Left kidney (tissue), 2 donors: ENCODE measurements around the gene MSX1. TPM values are rescaled to one million over a fixed set of nuclear protein-coding genes. Genes with fewer than 3 reads are reported as not detected.

Experiments
- DNase-seq: peaks from one replicate; pipeline ENCODE4 v3.0.0-alpha.2; 2013
- polyA plus RNA-seq: library from polyadenylated mRNA; unstranded; fragments of 120-200 nt; gene quantifications from one replicate; pipeline ENCODE4 v1.2.1, GENCODE V29; 2013; ENCODE audit not compliant: insufficient read length

The MSX1 gene
- polyA plus RNA-seq, 1 donor = 0.76 TPM

DNA sequence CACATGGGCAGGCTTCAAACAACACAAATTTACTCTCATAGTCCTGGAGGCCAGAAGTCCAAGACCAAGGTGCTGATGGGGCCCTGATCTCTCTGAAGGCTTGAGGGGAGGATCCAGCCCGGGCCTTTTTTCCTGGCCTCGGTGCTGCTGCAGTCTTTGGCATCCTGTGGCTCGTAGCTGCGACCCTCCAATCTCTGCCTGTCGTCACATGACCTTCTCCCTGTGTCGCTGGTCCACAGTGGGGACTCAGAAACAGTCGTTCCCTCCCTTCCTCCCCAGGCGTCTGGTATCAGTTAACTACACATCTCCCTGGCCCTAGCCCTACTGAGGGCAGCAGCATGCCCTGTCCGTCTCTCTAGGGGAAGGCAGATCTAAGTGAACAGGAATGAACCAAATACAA is 19.1 kb upstream of the MSX1 start:
- DNase-seq = no peak

DNA sequence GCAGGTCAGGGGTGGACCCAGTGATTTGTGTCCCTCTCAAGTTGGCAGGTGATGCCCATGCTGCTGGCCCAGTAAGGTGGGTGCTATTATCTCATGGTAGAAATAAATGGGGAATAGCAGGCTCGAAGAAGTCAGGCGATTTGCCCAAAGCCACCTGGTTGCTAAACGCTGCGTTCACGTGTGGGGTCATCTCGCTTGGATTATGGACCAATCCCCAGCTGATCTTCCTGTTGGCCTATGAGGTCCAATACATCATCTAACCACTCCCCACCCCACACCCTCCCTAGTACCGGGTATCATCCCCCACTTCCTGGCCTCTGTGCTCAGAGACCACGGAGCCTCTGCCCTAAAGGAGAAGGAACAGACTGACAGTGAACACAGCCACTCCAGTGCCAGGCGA is 18.3 kb upstream of the MSX1 start:
- DNase-seq = no peak

DNA sequence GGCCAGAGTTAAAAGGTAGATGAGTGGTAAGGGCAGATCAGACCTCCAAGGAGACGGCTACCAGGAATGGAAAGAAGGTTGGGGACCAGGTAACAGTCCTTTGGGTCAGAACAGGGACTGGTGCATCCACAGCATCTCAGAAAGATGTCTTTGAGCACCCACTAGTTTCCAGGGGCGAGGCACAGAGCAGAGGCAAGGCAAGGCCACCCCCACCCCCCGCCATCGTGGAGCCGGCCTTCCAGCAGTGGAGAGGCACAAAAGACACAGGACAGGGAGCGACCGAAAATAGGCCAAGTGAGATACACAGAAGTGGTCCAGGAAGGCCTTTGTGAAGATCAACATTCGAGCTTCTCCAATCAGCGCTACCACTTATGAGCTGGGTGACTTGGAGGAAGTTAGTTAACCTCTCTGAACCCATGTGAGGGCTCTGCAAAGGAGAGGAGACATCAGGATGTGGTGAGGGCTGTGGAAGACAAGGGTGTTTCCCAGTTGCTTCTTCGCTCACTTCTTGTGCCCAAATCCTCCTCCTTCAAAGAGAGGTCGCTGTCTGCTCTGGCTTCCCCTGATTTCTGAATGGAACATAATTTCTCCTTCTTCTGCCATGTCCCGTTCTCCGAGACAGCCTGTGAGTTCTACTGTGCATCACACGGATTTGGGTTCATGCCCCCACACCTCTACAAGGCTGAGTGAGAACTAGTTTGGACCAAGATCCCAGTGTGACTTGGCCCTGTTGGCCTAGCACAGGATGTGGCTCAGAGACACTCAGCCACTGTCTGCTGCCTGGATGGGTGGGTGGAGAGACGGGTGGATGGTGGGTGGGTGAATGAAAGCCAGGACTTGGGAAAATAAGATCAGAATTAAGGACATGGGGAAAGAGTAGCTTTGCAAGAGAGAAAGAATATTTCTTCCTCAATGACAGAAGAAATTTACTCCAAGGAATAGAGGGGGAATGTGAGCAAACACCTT is 16.7 kb upstream of the MSX1 start:
- DNase-seq = no peak

DNA sequence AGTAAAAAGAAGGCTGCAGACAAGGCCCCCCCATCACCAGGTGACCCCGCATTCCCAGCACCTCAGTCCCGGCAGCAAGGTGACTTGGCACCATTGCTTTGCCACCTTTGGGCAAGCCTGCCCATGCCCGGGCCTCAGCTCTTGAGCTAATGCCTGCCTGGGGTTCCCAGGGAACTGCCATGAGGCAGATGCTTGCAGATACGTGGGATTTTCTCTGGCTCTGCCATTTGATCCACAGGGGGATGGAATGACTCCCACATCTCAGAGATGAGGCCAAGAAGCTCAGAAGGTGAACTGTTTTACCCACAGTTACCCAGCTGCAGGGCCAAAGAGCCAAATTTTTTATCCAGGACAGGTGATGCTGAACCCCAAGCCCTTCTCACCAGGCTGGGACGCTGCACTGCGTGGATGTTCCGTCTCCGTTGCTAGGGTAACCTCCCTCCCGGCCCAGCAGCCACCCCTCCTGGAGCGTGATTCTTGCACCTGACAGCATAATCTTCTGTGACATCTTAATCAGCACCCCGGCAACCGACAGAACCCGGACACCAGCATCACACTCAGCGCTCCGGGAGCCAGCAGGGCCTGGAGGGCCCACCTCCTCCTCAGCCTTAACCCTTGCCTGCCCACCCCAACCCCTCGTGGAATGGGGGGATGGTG is 15.7 kb upstream of the MSX1 start:
- DNase-seq = no peak

DNA sequence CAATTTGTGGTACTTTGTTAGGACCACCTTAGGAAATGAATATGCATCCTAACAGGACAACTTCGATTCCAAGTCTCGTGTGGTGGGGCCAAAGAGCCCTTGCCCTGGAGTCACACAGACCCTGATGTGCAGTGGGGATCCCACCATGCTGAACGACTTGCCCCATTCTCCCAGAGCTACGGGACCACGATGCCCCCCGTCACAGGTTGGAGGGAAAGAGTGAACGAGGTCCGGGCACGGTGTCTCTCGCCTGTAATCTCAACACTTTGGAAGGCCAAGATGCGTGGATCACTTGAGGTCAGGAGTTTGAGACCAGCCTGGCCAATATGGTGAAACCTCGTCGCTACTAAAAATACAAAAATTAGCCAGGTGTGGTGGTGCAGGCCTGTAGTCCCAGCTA is 14.4 kb upstream of the MSX1 start:
- no peak for DNase-seq

DNA sequence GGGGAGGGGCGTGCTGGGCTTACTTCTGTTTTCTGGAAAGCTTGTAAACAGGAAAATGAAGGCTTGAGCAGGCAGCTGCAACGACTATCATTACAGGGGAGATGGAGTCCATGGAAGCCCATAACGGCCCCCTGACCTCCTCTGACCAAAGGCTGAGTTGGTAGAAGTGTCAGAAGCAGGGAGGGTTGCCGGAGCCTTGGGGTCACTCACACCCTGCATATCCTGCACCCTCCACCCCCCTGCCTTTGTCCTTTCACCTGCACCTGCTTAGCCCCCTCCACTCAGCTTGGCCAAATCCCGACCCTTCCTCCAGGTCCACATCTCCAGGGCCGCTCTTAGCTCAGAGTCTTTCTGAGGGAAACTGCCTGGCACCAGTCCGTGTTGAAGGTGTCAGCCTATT is 12.5 kb upstream of the MSX1 start:
- DNase-seq = no peak

DNA sequence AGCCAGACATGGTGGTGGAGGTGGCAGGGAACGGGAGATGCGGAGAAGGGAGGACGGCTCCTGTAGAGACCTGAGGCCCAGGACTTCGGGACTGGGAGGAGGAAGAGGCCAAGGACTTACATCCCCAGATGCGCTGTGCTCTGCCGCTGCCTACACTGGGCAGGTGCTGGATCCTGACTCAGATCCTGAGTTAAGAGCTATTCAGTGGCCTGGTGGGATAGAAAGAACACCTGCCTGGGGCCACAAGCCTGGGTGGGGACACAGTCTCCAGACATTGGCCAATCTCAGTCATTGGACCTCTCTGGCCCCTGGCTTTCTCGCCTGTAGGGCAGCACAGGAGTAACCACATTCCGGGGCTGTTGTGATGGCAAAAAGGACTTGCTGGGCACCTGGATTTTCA is 10.9 kb upstream of the MSX1 start:
- DNase-seq = no peak

DNA sequence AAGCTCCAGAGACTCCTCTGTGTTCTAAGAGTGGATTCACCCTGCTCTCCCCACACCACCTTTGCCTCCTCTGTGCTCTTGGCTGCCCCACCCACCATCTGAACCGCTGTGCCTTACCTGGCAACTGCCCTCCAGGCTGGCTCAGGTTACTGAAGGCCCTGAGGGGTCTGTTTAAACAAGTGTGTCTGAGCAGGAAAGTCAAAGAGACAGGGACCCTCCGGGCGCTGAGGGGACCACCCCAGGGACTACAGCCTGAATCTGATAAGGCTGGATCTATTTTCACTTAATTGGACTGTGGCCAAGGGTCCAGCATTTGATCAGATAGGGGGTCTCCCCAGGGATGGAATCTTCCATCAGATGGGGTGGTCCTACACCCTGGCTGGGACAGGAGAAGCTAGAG is 10.4 kb upstream of the MSX1 start:
- DNase-seq = no peak

DNA sequence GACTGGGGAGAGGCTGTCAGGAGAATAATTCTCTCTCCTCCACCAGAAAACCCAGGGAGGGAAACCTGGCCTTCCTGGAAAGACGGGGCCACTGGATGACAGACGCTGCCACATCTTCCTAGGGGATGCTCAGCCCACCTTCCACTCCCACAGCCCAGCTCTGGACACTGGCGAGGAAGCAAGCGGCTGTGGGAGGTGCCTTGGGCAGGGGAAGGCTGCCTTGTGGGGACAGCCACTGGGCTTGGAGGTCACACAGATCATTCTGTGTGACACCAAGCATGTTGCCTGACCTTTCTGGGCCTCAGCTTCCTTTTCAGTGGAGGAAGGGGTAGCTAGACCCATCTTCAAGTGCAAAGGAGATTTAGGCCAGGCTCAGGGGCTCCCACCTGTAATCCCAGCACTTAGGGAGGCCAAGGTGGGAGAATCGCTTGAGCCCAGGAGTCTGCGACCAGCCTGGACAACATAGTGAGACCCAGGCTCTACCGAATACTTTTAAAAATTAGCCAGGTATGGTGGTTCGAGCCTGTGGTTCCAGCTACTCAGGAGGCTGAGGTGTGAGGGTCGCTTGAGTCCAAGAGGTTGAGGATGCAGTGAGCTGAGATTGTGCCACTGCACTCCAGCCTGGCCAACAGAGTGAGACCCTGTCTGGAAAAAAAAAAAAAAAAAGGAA is 9.8 kb upstream of the MSX1 start:
- no peak for DNase-seq

DNA sequence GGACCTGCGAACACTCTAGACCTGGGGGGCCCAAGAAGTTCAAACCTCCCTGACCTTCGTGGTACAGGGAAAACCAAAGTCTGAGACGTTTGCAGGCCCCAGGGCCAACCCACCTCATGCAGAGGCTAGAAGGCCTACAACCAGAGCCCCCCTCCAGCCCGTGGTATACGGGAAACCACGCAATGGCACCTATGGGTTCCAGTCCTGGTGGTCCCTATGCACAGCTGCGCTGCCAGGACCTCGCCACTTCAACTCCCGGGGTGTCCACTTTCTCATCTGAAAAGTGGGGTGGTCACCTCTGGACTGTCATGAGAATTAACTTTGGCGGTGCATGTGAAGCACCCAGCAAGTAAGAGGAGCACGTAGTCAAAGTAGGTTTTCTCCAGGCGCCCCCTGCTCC is 8.4 kb upstream of the MSX1 start:
- no peak for DNase-seq

DNA sequence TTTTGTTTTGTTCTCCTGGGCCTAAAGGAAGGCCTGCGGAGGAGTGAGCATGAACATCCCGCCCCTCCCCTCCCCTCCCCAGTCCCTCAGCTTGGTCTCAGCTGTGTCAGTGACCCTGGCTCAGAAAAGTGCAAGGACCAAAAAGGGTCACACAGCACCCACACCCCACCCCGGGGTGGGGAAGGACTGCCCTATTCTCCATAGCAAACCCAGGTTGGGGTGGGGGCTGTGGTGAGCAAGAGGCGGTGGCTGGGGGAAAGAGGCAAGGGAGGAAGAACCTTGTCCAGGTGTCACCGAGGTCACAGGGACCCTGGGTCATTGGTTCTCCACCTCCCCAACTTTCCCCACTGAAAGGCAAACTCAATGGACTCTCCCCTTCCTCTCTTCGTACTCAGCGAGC is 7.6 kb upstream of the MSX1 start:
- DNase-seq = no peak

DNA sequence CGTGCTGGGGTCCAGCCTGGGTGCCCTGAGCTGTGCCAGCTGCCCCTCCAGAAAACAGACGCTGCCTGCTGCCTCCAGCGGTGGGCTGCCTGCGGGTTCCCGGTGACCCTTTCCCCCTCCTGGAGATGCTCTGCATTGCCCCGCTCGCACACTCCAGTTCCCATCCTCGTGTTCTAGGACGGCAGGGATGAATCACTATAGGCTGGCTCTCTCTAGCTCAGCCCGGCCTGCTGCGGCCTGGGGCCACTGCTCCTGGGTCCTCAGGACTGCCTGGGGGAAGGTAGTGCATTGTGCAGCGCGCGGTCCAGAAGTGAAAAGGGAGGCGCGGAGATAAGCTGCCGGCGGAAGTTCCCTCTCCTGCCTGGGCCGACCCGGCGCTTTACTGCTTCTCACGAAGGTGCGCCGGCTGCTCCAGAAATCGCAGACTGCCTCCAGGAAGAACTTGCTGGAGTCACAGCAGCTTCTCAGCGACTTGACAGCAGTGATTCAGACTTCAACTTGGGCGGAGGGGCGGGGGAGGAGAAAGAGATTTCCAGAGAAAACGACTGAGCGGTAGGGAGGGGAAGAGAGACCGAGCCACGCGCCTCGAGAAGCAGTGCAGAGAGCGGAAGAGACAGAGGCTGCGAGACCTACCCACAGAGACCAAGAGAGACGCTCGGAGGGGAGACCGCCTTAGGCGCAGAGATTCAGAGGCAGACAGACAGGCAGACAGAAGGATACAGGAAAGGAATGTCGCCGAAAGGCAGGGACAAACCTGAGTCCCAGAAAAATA is 6.7 kb upstream of the MSX1 start:
- DNase-seq = no peak

DNA sequence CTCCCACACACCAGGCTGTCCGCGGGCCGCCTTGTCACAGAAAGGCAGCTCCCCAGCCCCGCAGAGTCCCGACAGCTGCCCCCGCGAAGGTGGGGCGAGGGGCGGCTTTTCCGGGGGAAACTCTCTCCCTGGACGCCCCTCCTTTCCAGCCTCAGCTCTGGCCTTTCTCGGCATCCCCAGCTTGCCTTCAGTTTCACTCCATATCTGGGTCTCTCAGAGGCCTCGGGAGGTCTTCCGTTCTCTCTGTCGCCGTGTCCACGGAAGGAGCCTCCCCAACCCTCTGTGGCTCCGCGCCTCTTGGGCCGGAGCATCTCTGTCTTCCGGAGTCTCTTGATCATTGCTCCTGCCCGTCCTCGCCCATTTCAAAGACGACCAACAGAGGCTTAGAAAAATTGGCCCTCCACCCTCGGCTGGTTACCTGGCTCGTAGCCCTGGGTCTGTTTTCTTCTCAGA is 6.1 kb upstream of the MSX1 start:
- DNase-seq = no peak

DNA sequence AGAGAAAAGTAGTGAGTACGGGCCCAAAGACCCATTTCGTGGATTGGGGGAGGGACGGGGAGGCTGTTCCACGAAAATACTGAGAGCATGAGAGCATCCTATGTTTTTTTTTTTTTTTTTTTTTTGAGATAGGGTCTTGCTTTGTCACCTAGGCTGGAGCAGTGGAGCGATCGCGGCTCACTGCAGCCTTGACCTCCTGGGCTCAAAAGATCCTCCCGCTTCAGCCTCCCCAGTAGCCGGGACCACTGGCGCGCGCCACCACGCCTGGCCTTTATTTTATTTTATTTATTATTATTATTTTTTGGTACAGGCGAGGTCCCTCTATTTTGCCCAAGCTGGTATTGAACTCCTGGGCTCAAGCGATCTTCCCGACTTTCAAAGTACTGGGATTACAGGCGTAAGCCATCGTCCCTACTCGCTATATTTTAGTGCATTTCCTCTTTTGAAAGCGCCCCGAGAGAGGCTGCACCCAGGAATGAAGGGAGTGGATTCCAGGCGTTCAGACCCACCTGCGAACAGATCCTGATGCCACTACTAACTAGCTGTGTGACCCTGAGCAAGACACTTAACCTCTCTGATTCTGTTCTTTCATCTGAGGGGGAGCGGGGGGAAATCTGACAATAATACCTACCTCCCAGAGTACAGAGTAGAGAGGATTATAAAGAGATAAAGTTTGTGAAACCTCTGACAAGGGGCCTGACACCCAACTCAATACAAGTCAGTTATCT is 5.4 kb upstream of the MSX1 start:
- no peak for DNase-seq

DNA sequence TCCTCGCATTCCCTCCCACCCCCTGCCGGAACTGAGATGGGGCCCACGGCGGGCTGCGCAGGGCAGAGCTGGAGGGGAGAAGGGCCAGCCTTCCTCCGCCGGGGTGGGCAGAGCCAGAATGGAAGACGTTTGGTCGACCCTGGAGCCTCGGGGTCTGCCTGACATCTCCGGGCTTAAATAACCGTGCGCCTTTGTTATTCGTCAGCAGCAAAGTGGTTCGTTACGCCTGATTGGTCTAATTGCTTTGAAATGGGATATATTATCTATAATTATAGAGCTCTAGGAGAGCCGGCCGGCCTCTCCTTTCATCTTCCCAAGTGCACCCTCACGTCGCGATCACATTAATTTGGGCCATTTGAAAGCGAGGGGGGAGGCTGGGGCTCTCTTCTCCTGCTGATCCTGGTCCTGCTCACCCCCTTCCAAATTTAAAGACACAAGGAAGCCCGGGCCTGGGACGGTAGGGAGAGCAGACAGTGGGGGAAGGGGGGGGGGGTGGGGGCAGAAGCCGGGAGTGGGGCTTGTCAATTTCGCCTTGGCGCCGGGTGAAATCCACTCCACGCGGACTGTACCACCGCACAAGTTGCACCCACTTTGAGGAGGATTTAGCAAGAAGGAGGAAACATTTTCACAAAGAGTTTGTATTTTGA is 4.7 kb upstream of the MSX1 start:
- no peak for DNase-seq

DNA sequence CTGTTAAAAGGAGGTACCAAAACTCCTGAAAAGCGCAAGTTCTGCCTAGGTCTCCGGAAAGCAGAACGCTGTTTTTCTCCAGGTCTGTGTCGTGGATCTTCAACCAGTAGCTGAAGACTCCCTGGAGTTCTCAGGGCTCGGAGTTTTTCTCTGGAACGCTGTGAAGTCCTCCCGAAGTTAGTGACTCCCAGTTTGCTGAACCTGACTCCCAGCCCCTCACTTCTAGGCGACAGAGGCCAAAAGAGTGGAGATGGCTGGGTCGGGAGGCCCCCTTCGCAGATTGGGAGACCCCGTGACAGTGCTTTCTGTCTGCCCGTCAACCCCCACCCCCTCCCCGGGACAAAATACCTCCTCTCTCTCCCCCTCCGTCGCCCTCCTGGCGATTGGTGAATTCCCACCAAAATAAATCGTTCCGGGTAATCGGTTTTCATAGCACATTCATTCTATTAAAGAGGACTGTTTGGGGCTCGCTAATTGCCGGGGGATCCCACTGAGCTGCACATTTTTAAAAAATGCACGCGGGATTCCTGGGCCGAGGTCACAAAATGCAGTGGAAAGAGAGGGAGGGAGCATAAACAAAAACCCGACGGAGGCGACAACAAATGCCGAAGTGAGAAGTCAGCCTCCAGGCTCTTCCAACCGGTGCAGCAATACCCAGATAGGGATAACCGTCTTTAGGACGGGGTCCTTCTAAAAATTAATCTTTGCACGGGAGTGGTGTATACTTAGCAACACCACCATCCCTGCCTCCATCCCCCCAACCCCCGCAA is 4.0 kb upstream of the MSX1 start:
- no peak for DNase-seq

DNA sequence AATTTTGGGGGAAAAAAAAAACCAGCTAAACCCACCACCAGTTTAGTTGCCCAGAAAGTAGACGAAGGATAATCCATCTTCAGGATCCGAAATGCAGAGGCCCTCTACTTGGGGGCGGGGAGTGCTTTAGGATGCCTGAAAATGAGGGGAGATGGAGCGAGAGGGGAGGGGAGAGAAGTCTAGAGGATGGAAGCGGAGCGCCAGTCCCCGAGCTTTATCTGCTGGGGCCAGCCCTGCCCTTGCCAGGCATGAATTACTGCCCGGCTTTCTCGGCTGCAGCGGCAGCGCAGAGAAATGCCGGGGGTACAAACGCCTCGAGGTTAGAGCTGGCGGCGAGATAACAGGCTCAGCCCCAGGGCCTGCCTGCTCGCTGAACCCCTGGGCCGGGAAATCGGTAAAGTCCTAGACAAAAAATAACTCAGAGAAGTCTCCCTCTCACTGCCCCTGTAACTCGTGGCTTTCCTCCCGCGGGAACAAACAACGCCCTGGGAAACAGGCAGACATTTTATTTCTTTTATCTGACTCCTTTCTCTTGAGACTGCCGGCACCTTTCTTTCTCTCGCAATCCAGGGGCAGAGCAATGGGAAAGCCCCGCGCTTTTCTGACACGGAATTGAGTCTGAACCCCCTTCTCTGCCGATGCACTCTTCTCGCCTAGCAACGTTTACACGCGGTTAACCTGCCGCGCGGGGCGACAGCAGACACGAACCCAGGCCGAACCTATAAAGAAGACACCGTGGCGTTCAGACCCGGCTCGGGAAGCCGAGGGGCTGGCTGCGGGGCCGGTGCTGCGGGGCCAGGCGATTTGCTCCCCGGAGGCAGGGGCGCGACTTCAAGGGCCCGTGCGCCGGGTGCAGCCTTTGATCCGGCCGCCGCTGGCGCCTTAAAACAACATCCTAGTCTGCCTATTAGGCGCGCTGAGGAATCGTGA is 3.1 kb upstream of the MSX1 start:
- DNase-seq = no peak

DNA sequence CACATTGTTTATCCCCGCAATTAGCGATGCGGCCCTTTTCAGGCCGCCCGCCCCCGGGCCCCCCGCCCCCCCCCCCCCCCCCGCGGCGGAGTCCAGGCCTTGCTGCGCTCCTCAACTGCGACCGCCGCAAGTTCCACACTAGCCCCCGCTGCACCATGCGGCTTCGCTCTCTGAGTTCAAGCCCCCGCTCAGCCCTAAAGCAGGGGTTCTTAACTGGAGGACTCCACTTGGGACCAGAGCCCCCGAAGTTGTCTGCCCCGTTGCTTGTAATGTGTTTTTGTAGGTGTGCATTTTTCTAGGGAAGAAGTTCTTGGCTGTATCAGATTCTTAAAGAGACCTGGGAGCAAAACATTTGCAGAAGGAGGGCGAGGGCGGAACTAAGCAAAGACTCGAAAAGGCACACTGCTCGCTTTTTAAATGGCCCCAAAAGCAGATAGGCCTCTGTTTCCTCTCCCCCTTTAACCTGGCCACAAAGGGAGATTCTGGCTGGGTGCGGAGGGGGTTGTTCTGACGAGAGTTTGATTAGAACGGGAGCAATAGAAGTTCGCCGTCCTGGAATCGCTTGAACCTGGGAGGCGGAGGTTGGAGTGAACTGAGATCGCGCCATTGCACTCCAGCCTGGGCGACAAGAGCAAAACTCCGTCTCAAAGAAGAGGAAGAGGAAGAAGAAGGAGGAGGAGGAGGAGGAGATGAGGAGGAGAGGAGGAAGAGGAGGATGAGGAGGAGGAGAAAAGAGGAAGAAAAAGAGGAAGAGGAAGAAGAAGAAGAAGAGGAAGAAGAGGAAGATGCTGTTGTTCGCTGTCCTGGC is 2.3 kb upstream of the MSX1 start:
- no peak for DNase-seq
